Measurements from ENCODE around the gene ARHGAP10.
"Not testable (repeated sequence)": the region's sequence is repeated elsewhere in the genome, so short reads cannot be mapped to it uniquely, and the experiment has no call there.

Gene ARHGAP10

DNA sequence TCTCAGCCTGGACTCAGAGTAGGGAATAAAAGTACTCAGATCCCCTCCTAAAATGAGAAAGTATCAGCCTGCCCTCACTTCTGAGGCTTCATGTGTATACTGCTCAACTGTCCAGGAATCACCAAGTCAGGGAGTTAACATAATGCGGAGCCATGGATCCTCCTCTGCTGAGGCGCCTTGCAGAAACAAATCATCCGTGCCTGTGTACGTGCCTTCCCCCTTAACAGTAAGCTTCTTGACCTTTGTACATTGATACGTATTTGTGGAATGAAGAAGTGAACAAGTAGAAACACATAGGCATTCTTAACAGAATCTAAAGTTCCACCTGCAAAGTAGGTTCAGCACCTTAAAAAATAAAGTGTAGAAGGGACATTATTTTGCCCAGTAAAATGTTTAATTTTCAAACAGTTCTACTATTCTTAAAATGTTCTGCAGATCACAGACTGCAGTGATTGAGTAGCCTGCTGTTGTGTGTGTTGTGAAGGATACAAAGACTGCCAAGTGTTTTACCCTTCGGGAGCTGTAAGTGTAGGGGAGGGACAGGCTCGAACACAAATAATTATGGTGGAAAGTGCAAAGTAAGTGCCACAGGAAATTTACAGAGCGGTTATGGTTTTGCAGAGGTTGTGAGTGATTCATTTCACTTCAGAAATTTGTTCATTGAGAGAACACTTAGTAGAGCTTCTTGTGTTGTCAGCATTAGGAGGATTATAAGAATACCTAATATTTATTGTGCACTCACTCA is 61.9 kb downstream of the ARHGAP10 start:
- DNase-seq (ENCODE audit: low read depth in 2 of 2): no peak

DNA sequence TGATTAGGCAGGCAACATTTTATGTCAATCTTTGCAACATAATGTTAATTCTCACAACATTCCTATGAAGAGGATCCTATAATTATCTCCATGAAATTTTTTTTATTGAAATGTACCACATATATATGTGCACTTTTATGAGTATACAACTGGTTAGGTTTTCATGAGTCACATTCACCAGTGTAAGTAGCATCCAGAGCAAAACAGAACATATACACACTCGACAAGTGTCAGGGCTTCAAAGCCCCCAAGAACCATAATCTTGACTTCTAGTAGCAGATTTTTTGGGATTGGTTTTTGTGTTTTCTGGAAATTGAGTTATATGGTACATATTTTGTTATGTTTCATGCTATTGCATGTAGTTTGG is 62.4 kb downstream of the ARHGAP10 start:
- DNase-seq (ENCODE audit: low read depth in 2 of 2): no peak

DNA sequence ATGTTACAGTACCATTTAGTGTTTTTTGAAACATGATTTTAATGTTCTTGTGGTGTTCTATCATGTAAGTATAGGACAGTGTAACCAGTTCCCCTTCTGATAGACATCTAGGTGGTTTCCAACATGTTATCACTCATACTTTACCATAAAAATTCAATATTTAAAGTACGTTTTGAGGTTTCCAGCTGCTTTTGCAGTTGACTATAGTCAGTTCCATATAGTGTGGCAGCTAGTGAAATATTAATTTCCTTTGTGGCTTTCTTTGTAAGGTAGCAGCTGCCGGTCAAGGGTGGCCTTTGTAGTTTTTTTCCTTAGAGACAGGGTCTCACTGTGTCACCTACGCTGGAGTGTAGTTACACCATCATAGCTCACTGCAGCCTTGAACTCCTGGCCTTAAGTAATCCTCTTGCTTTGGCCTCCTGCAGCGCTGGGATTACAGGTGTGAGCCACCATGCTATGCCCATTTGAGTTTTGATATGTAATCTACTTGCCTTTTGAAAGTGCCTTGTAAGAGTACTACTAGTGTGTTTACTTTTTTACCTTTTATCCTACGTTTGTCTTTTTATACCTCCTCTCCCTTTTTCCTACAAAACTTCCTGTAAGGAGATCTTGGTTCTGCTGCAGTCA is 63.0 kb downstream of the ARHGAP10 start:
- no peak for DNase-seq (ENCODE audit: low read depth in 2 of 2)

DNA sequence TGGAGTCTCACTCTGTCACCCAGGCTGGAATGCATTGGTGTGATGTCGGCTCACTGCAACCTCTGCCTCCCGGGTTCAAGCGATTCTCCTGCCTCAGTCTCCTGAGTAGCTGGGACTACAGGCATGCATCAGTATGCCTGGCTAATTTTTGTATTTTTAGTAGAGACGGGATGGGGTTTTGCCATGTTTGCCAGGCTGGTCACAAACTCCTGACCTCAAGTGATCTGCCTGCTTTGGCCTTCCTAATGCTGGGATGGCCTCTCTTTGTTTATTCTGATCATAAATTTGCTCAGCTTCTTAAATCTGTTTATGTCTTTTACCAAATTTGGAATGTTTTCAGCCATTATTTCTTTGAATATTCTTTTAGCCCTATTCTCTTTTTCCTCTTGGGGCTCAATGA is 67.2 kb downstream of the ARHGAP10 start:
- DNase-seq (ENCODE audit: low read depth in 2 of 2): not testable (repeated sequence)

DNA sequence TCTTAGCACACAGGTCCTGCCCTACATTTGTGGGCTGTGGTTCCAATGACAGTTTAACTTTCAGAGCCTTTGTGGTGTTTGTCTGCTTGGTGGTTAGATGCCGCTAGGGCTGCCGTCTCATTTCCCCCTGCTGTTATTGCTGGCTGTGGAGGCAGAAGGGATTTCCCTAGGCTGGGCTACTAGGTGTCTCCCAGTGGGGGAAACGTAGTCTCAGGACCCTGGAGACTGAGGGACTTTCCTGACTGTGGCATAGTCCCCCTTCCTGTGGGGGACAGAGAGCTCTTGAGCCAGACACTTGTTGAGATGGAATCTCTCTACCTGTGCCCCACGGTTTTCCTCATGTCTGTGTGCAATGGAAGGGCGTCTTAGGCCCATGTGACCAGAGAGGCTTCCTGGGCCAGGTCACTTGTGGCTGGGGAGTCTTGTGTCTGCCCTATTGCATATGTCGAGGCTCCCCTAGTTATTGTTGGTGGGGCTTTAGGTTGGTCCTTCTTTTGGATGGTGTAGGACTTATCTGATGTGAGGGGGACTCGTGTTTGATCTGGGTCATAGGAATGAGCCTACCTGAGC is 68.2 kb downstream of the ARHGAP10 start:
- peak; percentile 17 to 30 for DNase-seq (ENCODE audit: low read depth in 2 of 2)

DNA sequence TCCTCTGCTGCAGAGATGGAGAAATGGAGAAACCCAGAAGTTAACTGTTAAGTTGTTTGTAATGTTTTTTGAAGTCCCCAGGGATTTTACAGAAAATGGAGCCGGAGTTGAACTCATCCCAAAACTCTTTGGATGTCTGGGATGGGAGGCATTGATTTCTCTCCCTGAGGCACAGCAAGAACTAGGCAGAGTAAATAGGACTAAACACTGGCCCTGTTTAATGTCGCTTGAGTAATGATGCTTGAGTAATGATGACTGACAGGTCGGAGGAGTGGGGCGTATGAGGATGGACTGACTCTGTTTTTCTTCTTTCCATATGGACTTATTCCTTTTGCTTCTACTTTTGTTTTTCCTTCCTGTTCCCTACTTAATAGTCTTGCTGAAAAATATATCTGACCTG is 69.9 kb downstream of the ARHGAP10 start:
- no peak for DNase-seq (ENCODE audit: low read depth in 2 of 2)

DNA sequence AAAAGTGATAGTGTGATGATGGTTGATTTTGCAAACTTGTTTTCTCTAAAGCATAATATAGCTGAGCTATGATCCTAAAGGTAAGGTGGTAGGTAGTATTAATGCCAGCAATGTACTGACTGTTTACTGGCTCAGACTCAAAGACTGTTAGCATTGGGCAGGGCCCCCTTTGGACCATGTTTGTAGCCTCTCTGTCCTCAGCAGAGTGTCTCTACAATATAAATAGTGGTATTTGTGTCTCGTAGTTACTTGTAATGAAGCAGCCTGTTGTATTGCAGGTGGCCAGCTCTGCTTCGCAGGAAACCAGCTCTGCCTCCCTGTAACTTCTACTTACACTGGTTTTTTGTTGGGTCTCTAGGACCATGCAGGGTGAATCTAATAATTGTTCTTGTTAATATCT is 70.5 kb downstream of the ARHGAP10 start:
- no peak for DNase-seq (ENCODE audit: low read depth in 2 of 2)

DNA sequence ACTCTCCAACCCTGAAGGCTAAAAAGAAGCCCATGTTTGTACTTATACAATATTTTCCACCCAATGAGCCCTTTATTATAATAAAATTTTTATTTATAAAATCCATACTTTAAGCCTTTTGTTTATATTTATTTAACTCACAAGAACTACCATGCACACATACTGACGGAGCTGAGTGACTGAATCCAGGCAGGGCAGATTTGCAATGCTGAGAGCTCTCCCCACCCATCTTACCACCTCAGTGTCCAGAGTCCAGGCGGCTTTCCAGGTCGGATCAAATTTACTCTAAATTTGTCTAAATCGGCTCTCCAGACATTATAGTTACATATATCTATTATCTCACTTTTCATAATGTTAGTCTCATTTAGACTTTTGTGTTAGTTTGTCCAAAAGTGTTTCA is 74.1 kb downstream of the ARHGAP10 start:
- DNase-seq (ENCODE audit: low read depth in 2 of 2): no peak

DNA sequence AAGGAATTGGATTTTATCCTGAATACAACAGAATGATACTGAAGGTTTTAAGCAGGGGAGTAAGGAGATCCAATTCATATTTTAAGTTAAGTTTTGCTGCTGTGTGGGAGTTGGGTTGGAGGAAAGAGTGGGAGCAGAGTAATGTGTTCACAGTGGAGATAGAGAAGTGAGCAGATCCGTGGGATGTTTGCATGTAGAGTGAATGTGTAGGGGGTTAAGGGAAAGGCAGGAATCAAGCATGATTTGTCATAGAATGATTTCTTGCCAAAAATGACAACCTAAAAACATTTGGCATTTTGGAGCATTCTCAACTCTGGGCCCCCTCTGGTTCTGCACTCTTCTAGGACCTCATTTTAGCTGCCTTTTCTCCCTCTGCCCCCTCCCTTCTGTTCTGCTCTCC is 76.6 kb downstream of the ARHGAP10 start:
- no peak for DNase-seq (ENCODE audit: low read depth in 2 of 2)

DNA sequence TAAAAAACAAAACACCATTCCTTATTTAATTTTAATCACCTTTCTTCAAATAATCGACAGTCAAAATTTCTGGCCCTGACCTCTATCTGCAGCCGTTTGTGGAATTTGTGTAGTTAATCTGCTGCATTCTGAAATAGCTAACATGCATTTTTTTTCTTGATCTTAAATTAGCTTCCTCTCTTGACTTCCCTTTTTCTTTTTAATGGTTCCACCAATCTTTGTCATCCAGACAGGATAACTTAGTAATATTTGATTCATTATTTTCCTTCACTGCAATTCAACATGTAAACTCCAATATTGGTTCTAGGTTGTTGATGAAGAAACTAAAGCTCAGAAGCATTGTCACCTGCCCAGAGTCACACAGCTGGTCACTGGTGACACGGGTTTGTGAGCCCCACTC is 77.3 kb downstream of the ARHGAP10 start:
- no peak for DNase-seq (ENCODE audit: low read depth in 2 of 2)

DNA sequence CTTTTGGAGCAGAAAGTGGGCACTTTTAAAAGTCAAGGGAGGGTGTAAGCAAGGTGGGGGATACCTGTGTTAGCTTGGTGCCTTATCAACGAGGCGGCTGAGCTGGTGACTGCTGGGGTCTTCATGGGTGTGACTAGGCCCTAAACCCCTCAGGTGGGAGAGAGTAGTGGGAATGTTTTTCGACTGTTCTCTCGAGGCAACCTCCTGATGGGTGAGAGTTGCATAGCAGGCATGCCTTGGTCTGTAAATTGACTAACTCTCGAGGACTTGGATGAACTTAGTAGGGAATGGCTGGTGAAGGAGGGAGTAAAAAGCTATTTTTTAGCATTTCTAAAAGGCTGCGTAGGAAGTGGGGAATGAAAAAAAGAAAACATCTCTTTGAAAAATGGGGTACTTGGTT is 80.0 kb downstream of the ARHGAP10 start:
- DNase-seq (ENCODE audit: low read depth in 2 of 2): no peak

DNA sequence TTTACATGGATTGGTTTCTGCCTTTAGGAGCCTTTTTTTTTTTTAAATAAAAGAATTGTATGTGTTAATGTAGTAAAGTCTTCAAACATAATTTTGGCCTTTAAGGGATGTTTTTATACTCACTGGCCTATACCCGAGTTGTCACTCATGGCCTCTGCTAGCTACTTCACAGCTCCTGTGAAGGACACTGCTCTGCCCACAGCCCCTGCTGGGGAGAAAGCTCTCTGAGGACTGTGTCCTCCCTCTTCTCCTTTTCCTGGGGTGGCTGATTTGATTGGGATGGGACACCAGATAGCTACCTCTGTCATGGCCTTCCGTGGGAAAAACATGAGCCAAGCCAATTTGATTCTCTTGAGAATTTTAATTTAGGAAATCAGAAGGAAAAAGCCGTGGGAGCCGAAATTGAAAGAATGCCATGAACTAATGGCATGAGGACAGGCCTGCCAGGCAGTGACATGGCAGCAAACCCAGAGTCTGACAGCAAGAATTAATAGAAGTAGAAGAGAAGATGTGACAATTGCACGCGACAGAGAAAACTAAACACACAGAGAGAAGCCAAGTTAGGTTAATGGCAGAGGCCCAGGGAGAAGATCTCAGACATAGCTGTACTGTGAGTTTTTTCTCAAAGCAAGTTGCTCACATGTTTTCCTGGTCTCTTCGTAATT is 81.4 kb downstream of the ARHGAP10 start:
- DNase-seq (ENCODE audit: low read depth in 2 of 2): no peak

DNA sequence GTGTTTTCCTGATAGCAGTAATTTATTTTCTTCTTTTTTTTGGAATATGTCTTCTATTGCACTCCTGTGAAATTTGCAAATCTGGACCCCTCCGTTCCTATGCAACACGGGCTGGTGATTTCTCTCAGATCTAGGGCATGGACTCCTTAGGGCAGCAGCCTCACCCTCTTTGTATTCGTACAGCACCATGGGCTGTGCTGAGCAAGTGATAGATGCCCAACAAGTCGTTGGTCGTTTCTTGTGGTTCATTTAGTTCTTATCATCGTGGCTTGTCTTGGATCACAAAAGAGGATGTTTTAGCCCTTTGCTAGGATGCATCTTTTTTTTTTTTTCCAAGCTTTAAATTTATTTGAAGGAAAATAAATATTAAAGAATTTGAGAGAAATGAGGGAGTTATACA is 82.1 kb downstream of the ARHGAP10 start:
- no peak for DNase-seq (ENCODE audit: low read depth in 2 of 2)

DNA sequence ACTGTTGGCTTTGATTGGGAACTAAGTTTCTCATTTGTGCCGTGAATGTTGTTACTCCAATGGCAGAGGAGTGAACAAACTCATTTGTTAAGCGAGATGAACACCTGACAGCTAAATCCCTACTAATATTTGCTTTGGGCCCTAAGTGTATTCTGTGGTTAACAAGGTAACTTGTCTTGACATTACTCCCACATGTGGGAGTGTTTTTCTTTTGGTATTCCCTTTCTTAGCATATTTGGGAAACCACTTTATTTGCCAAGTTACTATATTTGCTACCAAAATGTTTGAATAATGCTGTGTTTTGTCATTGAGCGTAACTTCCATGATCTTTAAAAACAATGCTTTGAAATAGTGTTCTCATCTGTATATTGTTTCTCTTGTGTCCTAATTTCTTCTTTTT is 82.5 kb downstream of the ARHGAP10 start:
- no peak for DNase-seq (ENCODE audit: low read depth in 2 of 2)

DNA sequence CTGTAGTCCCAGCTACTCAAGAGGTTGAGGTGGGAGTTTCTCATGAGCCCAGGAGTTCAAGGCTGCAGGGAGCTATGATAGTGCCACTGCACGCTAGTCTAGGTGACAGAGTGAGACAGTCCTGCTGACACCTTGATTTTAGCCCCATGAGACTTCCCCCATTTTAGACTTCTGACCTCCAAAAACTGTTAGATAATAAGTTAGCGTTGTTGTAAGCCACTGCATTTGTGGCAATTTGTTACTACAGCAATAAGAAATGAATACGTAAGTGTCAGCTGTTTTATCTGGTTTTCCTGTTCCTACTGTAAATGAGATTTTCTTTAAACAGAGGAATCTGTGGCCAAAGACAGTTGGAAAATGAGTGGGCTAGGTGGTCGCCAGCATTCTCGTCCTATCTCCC is 83.9 kb downstream of the ARHGAP10 start:
- DNase-seq (ENCODE audit: low read depth in 2 of 2): no peak

DNA sequence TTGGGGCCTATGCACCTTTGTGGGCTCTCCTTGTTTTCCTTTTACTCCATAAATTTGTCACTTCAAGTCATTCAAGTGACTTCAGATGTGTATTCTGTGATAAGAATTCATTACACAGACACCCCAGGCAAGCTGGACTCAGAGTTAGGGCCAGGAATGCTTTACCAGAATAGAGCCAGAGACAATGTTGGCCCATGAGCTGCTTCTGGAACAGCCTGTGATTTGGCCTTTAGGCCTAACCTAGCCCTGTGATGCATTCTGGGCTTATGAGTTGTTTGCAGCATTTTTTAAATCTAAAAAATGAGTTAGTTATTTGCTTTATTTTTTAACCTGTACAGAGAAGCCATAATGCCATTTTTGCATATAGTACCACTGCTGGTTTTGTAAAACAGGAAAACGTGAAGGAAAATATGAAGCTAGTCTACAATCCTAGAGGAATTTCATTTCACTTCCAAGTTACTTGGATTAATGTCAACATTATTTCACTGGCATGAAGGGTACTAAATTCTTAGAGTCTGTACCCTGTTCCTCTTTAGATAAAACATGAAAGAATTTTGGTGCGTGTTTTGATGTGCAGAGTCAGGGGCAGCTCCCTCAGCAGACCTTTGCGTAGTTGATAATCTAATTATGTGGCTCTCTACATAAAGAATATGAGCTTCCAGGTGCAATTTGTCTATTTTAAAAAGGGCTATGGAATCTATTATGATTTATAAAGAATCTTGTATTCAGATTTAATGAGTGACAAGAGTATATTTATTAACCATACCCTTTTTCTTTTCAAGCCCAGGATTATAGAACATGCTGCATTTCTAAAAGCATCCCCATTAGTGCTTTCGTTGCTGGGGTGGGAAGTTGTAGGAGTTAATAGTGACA is 84.7 kb downstream of the ARHGAP10 start:
- DNase-seq (ENCODE audit: low read depth in 2 of 2): no peak

DNA sequence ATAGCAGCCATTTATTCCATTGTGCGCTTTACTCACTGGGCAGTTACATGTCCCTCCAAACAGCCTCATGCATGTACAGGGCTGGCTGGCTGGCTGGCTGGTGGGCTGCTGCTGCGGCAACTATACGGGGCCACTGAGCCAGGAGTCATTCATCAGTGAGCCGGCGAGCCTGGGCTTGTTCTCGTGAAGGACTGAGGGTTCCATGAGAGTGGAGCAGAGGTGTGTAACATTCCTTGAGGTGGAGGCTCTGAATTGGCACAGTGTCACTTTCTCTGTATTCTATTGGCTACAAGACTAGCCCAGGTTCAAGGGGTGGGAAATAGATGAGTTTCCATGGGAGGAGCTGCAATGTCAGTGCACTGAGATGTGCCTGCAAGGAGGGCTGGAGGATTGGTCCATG is 89.1 kb downstream of the ARHGAP10 start:
- no peak for DNase-seq (ENCODE audit: low read depth in 2 of 2)

DNA sequence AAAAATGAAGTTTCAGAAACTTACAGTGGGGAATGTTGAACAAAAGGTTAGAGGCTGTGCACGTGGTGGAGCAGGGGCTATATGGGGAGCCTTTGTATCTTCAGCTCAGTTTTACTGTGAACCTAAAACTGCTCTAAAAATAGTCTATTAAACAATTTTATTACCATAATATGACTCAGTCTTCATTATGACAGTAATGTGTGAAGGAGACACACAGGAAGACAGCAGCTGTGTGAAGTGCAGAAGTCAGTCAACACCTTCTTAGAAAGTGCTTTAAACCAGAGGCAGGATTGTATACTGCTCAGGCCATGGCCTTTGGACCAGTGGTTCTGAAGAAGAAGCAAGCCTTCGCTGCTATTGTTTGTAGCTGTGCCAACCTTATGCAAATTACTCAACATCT is 89.7 kb downstream of the ARHGAP10 start:
- DNase-seq (ENCODE audit: low read depth in 2 of 2): no peak

DNA sequence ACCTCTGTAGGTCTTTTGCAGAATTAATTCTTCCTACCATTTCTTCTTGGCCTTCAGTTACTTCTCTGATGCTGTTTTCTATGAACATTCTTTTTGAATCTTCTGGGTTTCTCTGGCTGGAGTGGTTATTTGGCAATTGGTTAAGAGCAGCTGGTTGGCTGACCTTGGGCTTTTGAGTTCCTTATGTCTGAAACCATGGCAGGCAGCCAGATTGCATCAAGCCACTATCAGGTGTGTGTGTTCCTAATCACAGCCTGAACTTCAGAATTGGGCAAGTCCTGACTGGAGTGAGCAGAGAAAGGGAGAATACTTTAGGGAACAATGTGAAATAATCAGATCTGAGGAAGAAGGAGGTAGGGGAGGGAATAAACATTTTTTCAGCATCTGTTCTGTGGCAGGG is 90.2 kb downstream of the ARHGAP10 start:
- no peak for DNase-seq (ENCODE audit: low read depth in 2 of 2)

DNA sequence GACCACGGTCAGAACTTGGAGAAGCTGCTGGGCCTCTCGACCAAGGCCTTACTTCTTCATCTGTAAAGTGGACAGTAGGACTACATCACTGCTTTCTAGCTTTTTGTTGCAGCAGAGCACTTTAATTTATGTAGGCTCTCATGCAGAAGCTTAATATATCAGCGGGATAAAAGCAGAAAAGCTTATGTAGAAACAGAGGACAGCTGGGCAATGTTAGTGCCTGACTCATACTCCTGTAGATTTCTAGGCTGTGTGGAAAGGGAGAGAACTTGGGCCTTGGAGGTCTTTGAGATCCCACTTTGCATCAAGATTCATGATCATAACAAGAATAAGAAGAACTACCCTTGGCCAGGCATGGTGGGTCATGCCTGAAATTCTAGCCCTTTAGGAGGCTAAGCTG is 91.2 kb downstream of the ARHGAP10 start:
- no peak for DNase-seq (ENCODE audit: low read depth in 2 of 2)

DNA sequence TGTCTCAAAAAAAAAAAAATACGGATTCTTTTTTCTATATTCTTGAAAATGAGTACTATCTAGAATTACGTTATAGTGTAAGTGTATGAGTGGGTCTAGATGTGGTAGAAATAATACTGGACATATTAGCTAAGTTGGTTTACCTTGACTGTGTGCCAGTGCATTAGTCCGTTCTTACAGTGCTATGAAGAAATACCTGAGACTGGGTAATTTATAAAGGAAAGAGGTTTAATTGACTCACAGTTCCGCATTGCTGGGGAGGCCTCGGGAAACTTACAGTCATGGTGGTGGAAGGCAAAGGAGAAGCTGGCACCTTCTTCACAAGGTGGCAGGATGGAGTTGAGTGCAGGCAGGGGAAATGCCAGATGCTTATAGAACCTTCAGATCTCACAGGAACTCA is 92.4 kb downstream of the ARHGAP10 start:
- DNase-seq (ENCODE audit: low read depth in 2 of 2): no peak

DNA sequence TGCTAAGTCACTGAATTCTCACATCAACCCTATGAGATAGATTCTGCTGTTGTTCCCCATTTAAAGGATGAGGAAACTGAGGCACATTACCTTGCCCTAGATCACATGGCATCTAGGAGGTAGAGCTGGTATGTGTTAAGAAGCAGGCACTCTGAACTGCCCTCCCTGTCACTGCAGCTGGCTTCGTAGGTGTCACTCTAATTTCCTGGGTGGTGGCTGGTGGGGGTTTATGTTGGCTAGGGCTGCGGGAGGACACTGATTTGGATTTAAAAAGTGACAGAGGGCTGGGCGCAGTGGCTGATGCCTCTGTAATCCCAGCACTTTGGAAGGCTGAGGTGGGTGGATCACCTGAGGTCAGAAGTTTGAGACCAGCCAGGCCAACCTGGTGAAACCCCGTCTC is 93.0 kb downstream of the ARHGAP10 start:
- no peak for DNase-seq (ENCODE audit: low read depth in 2 of 2)
